Renal cortical epithelial cell (primary cell): ENCODE measurements around the gene DCBLD1. TPM values are rescaled to one million over a fixed set of nuclear protein-coding genes. Genes with fewer than 3 reads are reported as not detected.

Source experiments
- DNase-seq: peaks from one replicate; pipeline ENCODE4 v3.0.0-alpha.2; 2011; ENCODE audit warnings: low read depth
- total RNA-seq: library from RNA; depleted of rRNA; stranded (reverse); fragments of >200 nt; gene quantifications from 2 replicates; pipeline ENCODE4 v1.2.3, GENCODE V29; 2014

The DCBLD1 gene
- total RNA-seq, 1 donor from 2014 or later: 20.2 TPM

GRCh38 chr6:117555882-117556498, 73.5 kb downstream of the DCBLD1 start:
- DNase-seq: peak; percentile 19

- DNase-seq: no peak
Observed at GRCh38 chr6:117557951-117558350, 75.5 kb downstream of the DCBLD1 start.

- DNase-seq: no peak
Observed at GRCh38 chr6:117558818-117559217, 76.3 kb downstream of the DCBLD1 start.

- no peak for DNase-seq
Observed at GRCh38 chr6:117559299-117559698, 76.8 kb downstream of the DCBLD1 start.

GRCh38 chr6:117561128-117561527, 78.7 kb downstream of the DCBLD1 start:
- DNase-seq: no peak

- no peak for DNase-seq
Observed at GRCh38 chr6:117564681-117565080, 82.2 kb downstream of the DCBLD1 start.

- no peak for DNase-seq
Observed at GRCh38 chr6:117568247-117568646, 85.8 kb downstream of the DCBLD1 start.

DNA sequence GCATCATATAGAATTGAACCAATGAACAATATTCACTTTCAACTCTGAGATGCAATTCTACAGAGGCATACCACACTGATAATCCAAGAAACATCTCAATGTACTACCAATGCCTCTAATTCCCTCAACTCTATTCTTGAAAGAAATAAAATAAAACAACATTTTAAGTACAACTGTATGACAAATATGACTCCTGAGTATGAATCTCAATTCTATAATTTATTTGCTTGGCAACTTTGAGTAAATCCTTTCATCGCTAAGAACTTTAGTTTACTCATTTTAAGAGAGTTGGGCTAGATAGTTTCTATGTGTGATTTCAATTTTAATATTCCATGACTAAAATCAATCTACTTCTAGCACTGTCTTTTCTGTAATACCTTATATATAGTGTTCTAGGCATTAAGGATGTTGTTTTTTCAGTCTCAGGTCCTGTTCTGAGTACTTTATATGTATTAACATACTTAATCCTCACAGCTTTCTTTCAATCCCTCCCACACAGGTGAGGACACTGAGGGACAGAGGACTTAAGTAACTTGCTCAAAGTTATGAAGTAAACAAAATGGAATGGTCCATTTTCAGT, 86.4 kb downstream of the DCBLD1 start:
- no peak for DNase-seq

- no peak for DNase-seq
Observed at GRCh38 chr6:117573006-117573680, 90.7 kb downstream of the DCBLD1 start.

GRCh38 chr6:117574198-117574597, 91.7 kb downstream of the DCBLD1 start:
- DNase-seq: no peak

DNA sequence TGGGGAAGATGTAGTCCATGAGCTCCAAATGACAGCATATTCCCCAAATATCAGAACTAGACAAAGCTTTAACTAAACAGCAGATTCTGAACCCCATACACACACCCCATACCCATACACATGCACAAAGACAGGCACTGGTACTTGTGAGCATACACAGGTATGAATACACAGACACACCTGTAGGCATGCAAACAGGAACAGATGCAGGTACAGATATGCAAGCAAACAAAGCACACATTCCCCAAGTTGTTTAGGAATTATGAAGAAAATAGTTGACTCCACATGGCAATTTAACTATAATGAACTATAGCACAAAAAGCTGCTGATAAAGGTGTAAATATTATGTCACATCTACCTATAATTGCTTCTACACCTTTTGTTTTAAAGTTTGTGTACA, 103.2 kb downstream of the DCBLD1 start:
- no peak for DNase-seq

- no peak for DNase-seq
Observed at GRCh38 chr6:117590447-117590846, 108.0 kb downstream of the DCBLD1 start.

GRCh38 chr6:117591405-117591804, 108.9 kb downstream of the DCBLD1 start:
- DNase-seq: no peak

GRCh38 chr6:117592983-117593759, 110.7 kb downstream of the DCBLD1 start:
- DNase-seq: peak; percentile 34

DNA sequence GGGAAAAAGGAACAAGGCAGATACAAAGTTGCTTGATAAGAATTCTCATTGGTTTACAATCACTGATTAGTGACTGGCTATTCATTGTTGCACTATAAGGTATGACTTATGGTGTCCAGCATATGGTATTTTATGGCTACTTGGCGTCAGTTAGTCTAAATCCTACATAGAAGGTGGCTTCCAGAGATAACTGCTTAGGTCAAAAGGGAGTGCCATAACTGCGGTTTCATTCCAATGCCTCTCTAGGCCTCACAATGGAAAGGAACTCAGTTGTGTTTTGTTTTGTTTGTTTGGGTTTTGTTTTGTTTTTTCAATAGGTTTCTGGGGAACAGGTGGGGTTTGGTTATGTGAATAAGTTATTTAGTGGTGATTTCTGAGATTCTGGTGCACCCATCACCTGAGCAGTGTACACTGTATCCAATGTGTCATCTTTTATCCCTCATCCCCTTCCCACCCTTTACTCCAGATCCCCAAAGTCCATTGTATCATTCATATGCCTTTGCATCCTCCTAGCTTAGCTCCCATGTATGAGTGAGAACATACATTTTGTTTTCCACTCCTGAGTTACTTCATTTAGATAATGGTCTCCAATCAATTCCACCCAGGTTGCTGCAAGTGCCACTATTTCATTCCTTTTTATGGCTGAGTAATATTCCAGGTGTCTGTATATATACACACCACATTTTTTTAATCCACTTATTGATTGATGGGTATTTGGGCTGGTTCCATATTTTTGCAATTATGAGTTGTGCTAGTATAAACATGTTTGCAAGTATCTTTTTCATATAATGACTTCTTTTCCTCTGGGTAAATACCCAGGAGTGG, 112.8 kb downstream of the DCBLD1 start:
- no peak for DNase-seq

DNA sequence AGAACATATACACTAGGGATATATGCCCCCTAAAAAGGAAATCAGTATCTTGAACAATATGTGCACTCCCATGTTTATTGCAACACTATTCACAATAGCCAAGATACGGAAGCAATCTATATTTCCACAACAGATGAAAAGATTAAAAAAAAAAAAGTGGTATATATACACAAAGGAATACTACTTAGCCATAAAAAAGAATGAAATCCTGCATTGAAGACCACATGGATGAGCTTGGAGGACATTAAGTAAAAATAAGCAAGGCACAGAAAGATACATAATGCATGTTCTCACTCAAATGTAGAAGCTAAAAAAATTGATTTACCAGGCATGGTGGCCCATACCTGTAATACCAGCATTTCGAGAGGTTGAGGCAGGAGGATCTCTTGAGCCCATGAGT, 115.3 kb downstream of the DCBLD1 start:
- DNase-seq: no peak

Other genes with a start within 250 kb of the DCBLD1 start
- 0.17 TPM in 1 of 2 replicates, not detected in the other for gene VGLL2, start 217.1 kb upstream of the DCBLD1 start, total RNA-seq
- 0.35 and 2.7 TPM in 2 replicates for gene ROS1, start 56.7 kb upstream of the DCBLD1 start, total RNA-seq
- 42.4 and 50.6 TPM in 2 replicates for gene GOPC, start 119.8 kb downstream of the DCBLD1 start, total RNA-seq
- 20.0 and 38.2 TPM in 2 replicates for gene NUS1, start 192.8 kb downstream of the DCBLD1 start, total RNA-seq